ENCODE data around the gene ATP2B1.

The ATP2B1 gene

DNA sequence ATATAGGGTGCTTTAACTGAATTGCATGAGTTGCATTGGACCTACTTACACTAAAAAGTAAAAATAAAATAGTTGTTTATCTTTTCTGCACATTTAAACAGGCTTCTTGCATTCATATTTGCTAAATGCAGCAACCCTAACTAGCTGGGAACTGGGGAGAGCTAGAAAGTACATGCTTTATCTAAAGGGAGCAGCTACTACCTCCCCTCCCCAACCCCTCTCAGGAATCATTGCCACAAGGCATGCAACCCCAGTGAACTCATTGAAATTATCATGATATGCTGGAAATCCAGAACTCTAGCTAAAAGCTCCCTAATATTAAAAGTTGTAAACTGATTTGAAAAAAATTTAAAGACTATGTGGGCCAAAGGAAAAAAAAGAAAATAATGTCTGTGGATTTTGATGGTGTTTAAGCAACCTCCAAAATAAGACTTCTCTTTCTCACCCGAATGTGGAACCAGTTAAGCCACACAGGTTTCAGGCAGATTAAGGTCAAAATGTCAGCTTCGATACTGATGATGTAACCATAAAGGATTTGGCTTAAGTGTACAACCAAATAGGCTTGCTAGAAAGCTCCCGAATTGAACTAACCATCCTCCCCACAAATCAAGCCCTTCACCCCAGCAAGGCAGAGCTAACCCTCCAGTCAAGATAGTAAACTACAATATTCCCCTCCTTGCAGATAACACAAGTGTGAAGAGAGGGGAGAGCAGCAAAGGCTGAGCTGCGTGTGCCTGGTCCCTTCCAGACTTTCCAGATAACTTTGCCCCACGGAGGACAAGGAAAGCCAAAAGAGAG, 169.0 kb downstream of the ATP2B1 start:
- DNase-seq (ENCODE audit: low read depth) = no peak

DNA sequence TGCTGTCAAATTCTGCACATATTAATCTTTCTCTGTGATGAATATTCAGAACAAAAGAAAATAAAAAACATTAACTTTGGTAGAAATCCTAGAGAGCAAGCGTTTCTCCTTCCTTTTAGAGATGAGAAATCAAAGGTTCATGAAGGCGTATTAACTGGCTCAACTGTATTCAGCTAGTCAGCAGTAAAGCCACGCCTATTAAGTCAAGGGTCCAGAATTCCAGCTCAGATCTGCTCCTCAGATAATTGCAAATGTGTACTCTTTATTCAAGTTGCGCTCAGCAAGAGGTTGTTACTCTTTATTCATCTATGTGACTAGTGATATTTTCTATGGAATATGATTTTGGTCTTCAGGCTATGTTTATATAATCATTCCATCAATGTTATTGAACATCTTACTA, 169.7 kb downstream of the ATP2B1 start:
- DNase-seq (ENCODE audit: low read depth) = no peak

Data from HS-5 (cell line).